Stomach (tissue), 9 donors: ENCODE results near the gene HES6. TPM values are rescaled to one million over a fixed set of nuclear protein-coding genes. Genes with fewer than 3 reads are reported as not detected.

Experiments
- DNase-seq, 2 donors: peaks; one replicate each; pipeline versions ENCODE4 v3.0.0 to v3.0.0-alpha.2; 2013 to 2019
- H3K27ac ChIP-seq, 5 donors: fragments of 200-600 bp in 4 of 5; sonication (generic) in 4 of 5; one replicate each; pipeline ENCODE4 v1.5.1; 2013 to 2019; ENCODE audit warnings: mild to moderate bottlenecking in 1 of 5, moderate library complexity in 1 of 5
- H3K27me3 ChIP-seq, 3 donors: fragments of 200-600 bp; sonication (generic); one replicate each; pipeline ENCODE4 v1.5.1; 2017 to 2019; ENCODE audit warnings: mixed run types in 1 of 3
- H3K36me3 ChIP-seq, 4 donors: fragments of 200-600 bp; sonication (generic); 1 replicate in 3 of 4; 2 replicates in 1 of 4; pipeline ENCODE4 v1.5.1; 2016 to 2019
- H3K4me1 ChIP-seq, 4 donors: fragments of 200-600 bp; sonication (generic); one replicate each; pipeline ENCODE4 v1.5.1; 2016 to 2019
- H3K4me3 ChIP-seq, 4 donors: fragments of 200-600 bp; sonication (generic) in 3 of 4; one replicate each; pipeline ENCODE4 v1.5.1; 2016 to 2019; ENCODE audit warnings: mild to moderate bottlenecking in 1 of 4
- H3K9me3 ChIP-seq, 4 donors: fragments of 200-600 bp; sonication (generic); one replicate each; pipeline ENCODE4 v1.5.1; 2016 to 2019
- EP300 ChIP-seq: sonication (generic); formaldehyde crosslinking; IDR thresholded peaks from one replicate; pipeline ENCODE4 v1.6.1; 2017; ENCODE audit warnings: antibody characterized with exemption
- POLR2A ChIP-seq, 4 donors: fragments of 450-650 bp; IDR thresholded peaks; one replicate each; pipeline ENCODE4 v1.6.1; 2016; ENCODE audit warnings: antibody characterized with exemption in 4 of 4, control low read depth in 2 of 4, mild to moderate bottlenecking in 1 of 4, moderate library complexity in 1 of 4
- POLR2AphosphoS5 ChIP-seq, 3 donors: sonication (generic); formaldehyde crosslinking; IDR thresholded peaks; one replicate each; pipeline ENCODE4 v1.6.1; 2016; ENCODE audit warnings: antibody characterized with exemption in 3 of 3
- WGBS, 5 donors: extraction: QIAGEN DNeasy Blood & Tissue Kit in 3 of 5; methylation state at CpG; one replicate each; pipeline versions ENCODE4 v1.1.5 to v1.1.7; 2013 to 2018; 5-methylcytosine and 5-hydroxymethylcytosine counted together
- intact Hi-C: fragments of 100-400 bp; cut with DNase I; formaldehyde crosslinking; loops from one replicate; pipeline ENCODE4 v1.15.1; 2023; ENCODE audit warnings: low total_unique reads
- polyA plus RNA-seq, 3 donors: library from polyadenylated mRNA; stranded (reverse); fragments of 200-250 nt; gene quantifications; one replicate each; pipeline ENCODE4 v1.2.3, GENCODE V29; 2013
- total RNA-seq, 5 donors: library from RNA; depleted of rRNA; stranded (reverse); fragments of >200 nt; gene quantifications; one replicate each; pipeline versions ENCODE4 v1.1.0 to v1.2.3, GENCODE V29; 2014 to 2016
- TF ChIP-seq, protein P1 (sequence below), 7 experiments: fragments of 450-650 bp in 4 of 7; fragments of 200-600 bp in 3 of 7; sonication (generic) in 3 of 7; IDR thresholded peaks; one replicate each; pipeline ENCODE4 v1.5.1; 2016 to 2019; ENCODE audit warnings: antibody characterized with exemption in 7 of 7, control low read depth in 2 of 7, mild to moderate bottlenecking in 1 of 7
- donor health status: healthy with polysubstance abuse.
- donor health status: Bipolar disorder and iron deficiency.
- donor health status: healthy.

The HES6 gene
- total and polyA plus RNA-seq, 8 donors = 6.7 to 222 (median 17.0) TPM; not detected in 1

DNA sequence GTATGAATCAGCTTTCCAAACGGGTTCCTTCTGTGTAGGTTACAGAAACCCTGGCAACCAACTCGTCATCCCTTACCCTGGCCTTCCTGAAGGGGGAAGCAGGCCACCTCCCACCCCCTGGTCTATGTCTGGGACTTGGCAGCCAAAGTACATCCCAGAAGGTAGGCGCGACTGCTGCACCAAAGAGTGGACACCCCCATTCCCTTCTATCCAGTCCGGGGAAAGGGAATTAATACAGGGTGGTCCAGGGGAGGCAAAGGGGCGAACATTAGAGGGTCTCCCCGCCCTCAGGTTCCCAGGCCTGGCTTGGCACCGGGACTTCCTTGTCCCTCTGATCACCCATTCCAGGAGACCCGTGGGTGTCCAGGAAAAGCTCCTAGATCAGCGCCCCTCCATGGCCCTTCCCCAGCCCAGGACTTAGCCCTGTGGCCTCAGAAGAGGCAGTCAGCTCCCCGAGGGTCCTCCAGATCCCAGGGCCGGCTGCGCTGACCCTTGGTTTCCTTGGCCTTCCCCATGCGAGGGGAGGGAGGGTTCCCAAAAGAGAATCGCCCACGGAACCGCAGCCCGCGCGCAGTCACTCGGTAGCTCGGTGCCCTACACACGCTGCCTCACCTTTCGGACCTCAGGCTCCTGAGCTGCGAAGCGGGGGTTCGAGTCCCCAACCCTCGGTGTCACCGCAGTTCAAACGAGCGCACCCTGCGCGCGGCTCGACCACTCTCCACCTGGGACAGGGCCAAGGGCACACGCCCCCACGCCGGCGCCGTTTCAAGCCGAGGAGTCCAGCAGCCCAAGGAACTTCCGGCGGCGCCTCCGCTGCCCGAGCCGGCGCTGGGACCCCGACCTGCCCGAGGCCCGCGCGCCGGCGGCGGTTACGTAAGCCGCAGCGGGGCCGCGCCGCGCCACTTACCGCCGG is 48.2 kb upstream of the HES6 start, which contains the start of gene PER2:
Gene PER2 (minus strand): TSS at position 874 of the 913 bp plus-strand sequence. CDS start 10,674 bp downstream, outside the sequence.
- TF ChIP-seq, protein P1, sequence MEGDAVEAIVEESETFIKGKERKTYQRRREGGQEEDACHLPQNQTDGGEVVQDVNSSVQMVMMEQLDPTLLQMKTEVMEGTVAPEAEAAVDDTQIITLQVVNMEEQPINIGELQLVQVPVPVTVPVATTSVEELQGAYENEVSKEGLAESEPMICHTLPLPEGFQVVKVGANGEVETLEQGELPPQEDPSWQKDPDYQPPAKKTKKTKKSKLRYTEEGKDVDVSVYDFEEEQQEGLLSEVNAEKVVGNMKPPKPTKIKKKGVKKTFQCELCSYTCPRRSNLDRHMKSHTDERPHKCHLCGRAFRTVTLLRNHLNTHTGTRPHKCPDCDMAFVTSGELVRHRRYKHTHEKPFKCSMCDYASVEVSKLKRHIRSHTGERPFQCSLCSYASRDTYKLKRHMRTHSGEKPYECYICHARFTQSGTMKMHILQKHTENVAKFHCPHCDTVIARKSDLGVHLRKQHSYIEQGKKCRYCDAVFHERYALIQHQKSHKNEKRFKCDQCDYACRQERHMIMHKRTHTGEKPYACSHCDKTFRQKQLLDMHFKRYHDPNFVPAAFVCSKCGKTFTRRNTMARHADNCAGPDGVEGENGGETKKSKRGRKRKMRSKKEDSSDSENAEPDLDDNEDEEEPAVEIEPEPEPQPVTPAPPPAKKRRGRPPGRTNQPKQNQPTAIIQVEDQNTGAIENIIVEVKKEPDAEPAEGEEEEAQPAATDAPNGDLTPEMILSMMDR (IDR thresholded peaks at IDR 0.05) = no peak
- TF ChIP-seq POLR2AphosphoS5 (IDR thresholded peaks at IDR 0.05) (peak in 2 of 3 donors; percentile 50 to 88), POLR2A (IDR thresholded peaks at IDR 0.05) (peak in 1 of 4 donors; percentile 32)
- H3K36me3 ChIP-seq = no peaks in the 10 kb centered on the region
- DNase-seq = peak; percentile 63 to 95
- H3K27ac ChIP-seq = peak within 1 kb of the TSS; percentile 98 to 99 (median 98)
- intact Hi-C loops = no loop called here
- H3K27me3 ChIP-seq = no peaks in the 10 kb centered on the region
- peaks cover 51 to 82% (median 68%) of the 10 kb centered on the region in 4 donors for H3K4me1 ChIP-seq
- WGBS, 5 donors = 0 to 7% (median 1%) methylated on average over 11 to 65 of the region's 65 CpGs
- no peaks in the 10 kb centered on the region for H3K9me3 ChIP-seq
- H3K4me3 ChIP-seq = peak within 1 kb of the TSS; percentile 64 to 89 (median 73)

DNA sequence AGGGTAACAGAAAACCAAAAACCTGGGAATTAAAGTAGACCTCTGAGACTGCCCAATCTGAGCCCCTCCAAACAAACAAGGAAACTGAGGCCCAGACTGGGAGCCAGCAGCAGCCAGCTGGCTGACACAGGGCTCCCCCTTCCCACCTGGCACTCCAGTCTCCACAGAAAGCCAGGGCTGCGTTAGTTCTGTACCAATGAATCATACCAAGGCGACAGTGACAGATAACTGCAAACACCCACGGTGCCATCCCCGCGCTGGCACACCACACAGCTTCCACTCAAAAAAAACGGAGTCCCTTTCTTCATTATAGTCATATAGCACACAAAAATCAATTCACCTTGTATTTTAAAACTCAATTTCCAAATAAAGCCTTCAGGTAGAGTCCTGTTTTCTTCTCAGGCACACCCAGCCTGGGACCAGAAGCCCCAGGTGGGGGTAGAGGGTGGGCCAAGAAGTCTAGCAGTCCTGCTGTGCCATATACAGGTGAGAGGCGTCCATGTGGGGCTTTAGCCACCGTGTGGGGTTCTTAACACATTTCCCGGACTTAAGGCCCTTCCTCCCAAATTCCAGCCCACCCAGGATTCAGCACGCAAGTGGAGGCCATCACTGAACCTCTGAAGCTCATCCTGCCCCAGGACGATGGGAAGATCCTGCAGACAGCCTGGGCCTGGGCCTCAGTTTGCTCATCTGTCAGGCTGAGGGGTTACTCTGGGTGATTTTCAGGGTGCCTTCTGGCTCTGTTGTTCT is 47.3 kb upstream of the HES6 start:
- TF ChIP-seq POLR2A (IDR thresholded peaks at IDR 0.05) (no peak), EP300 (no peak), POLR2AphosphoS5 (IDR thresholded peaks at IDR 0.05) (no peak)
- TF ChIP-seq, protein P1 (IDR thresholded peaks at IDR 0.05) = no peak
- Histone ChIP-seq H3K27ac (peak overlapping the region; percentile 98 to 99 (median 98)), H3K27me3 (no peaks in the 10 kb centered on the region), H3K4me3 (peak overlapping the region; percentile 64 to 89 (median 73)), H3K4me1 (peaks cover 51 to 85% (median 73%) of the 10 kb centered on the region in 4 donors), H3K9me3 (no peaks in the 10 kb centered on the region), H3K36me3 (no peaks in the 10 kb centered on the region)
- WGBS, 5 donors = 25 to 45% (median 33%) methylated on average over 10 to 11 of the region's 11 CpGs
- DNase-seq = peak in 1 of 2 donors; percentile 46
- intact Hi-C loops = no loop called here

DNA sequence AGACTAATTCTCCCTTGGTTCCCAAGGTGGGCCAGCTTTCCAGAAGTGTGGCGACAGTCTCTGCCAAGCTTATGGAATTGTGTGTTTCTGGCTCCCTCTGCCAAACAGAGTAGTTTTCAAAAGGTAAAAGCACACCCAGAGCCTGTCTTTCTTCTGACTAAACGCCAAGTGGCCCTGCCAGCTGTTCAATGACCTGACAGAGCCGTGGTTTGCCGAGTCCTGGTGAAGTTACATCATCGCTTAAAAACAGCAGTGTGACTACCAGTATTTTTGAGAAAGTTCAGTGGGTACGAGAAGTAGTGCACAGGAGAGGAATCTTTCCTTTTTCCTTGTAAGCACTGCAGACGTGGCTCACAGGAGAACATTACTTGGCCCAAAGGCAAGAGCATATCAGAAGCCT is 46.7 kb upstream of the HES6 start:
- peaks cover 56 to 90% (median 79%) of the 10 kb centered on the region in 4 donors for H3K4me1 ChIP-seq
- intact Hi-C loops = no loop called here

DNA sequence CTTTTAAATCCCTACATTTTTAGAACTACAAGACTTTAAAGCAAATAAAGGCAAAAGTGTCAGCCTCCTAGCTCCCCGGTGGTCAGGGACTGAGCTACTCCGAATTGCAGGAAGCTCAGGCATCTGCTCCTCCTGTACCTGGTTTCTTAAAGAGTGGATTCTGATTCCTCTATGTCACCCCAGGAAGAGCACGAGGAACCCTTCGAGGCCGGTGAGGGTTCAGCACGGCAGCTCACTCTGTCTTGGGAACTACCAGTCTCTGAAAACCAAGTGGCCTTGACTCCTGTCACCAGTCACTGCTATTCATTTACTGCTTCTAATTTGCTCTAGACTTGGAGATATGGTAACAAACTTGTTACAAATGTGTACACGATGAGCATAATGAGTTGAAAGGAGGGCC is 46.3 kb upstream of the HES6 start:
- Histone ChIP-seq H3K36me3 (no peaks in the 10 kb centered on the region), H3K9me3 (no peaks in the 10 kb centered on the region), H3K4me1 (peaks cover 52 to 90% (median 80%) of the 10 kb centered on the region in 4 donors), H3K4me3 (peak overlapping the region; percentile 7 to 70 (median 14)), H3K27me3 (no peaks in the 10 kb centered on the region), H3K27ac (peak overlapping the region; percentile 98 to 99 (median 98))
- WGBS, 5 donors = 15 to 50% (median 20%) methylated on average over 7 of the region's 7 CpGs
- peak in 1 of 2 donors; percentile 47 for DNase-seq
- TF ChIP-seq POLR2AphosphoS5 (IDR thresholded peaks at IDR 0.05) (no peak), EP300 (no peak), POLR2A (IDR thresholded peaks at IDR 0.05) (no peak)
- TF ChIP-seq, protein P1 (IDR thresholded peaks at IDR 0.05) = no peak
- intact Hi-C loops = no loop called here

More for the DNA sequence above, 46.7 kb upstream of the HES6 start:
- H3K4me3 ChIP-seq = peak overlapping the region; percentile 64 to 89 (median 73)
- 14 to 34% (median 21%) methylated on average over 7 of the region's 7 CpGs for WGBS, 5 donors
- H3K9me3 ChIP-seq = no peaks in the 10 kb centered on the region
- TF ChIP-seq POLR2A (IDR thresholded peaks at IDR 0.05) (no peak), POLR2AphosphoS5 (IDR thresholded peaks at IDR 0.05) (peak; percentile 57 to 86 (median 86)), EP300 (peak; percentile 64)
- DNase-seq = peak; percentile 83 to 85
- no peaks in the 10 kb centered on the region for H3K27me3 ChIP-seq
- H3K36me3 ChIP-seq = no peaks in the 10 kb centered on the region
- peak overlapping the region; percentile 98 to 99 (median 98) for H3K27ac ChIP-seq
